ENCODE measurements around the gene TMEM204. TPM values are rescaled to one million over a fixed set of nuclear protein-coding genes. Genes with fewer than 3 reads are reported as not detected.

The TMEM204 gene
- total RNA-seq, 1 experiment from 2014 or later = not detected

DNA sequence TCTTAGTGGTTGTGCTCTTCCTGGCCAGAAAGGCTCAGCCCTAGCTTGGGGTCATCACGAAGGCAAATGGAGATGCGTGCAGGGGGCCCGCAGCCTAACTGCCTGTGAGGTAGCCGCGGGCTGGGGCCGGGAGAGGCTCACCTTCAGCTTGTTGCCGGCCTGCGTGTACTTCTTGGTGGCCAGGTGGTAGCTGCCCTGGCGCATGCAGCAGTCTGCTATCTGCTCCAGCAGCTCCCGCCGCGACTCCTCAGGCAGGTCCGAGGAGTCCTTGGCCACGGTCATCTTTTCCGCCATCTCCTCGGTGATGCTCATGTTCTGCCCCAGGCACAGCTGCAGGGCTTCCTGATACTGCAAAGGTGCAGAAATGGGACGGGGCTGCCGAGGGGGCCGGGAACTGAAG, 13.0 kb upstream of the TMEM204 start:
- DNase-seq (ENCODE audit: low spot score) = no peak

DNA sequence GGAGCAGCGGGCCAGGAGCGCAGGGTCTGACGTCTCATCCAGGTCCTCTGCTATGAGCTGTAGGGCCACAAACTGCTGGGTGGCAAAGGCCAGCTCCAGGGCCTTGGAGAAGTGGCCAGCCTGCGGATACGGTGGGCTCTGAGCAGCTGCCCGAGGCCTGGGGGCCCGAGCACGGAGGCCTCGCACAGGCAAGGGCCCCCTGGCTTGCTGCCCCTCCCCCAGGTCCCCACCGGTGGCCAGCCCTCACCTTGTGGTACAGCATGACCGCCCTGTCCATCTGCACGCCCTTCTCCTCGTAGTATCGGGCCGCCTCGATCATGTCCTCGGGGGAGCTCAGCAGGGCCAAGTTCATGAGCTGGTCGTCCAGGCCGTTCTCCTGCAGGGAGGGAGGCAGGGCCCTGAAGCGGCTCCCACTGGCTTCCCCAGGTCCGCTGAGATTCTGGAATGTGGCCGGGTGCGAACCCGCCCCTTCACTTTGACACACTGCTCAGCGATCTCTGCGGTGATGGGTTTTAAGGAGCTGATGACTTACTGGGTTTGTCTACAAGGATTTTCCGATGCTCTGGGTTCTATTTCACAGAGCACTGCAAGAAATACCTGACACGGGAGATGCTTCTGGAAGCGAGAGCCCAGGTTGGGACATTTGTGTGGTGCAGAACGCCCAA, 9.8 kb upstream of the TMEM204 start:
- DNase-seq (ENCODE audit: low spot score) = no peak

DNA sequence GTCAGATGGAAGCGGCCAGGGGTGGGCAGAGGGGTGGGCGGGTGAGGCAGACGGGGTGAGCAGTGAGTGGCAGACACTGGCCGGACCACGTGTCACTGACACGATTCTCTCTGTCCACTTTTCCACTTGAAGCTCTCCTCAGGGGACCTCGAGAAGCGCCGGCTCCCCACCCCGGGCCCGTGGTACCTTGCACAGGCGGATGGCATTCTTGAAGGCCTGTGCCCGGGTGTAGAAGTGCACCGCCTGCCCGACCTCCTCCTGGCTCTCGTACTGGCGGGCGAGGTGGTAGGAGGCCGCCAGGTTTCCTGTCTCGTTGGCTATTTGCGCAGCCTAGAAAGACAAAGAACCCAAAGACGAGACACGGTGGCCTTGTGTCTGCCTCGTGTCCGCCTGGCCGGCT, 9.1 kb upstream of the TMEM204 start:
- DNase-seq (ENCODE audit: low spot score) = no peak

DNA sequence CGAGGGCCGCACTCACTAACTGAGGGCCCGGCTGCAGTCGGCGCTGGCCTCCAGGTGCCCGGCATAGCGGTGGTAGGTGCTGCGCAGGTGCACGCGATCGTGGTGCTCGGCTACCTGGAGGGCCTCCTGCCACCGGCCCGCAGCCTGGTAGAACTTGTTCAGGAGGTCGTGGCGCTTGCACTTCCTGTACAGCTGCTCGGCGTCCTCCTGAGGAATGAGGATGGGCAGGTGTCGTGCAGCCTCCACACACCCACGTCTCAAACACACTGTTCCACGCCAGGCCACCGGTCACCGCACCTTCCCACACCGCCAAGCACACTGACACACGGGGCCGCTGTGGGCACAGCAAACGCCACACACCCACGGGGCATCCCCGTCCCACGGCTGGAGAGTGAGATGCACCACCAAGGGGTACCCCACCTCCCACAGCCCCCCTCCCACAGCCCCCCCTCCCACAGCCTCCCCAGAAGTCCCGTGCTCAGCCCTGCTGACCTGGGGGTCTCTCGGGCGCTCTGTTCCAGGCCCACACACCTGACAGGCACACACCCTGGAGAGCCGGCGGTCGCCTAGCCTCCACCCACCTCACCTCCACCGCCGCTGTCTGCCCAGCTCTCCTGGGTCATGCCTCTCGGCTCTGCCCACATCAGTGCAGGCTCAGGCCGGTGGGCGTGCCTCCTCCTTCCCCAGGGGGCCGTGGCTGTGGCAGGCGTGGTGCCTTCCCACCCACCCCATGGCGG, 7.4 kb upstream of the TMEM204 start:
- no peak for DNase-seq (ENCODE audit: low spot score)

DNA sequence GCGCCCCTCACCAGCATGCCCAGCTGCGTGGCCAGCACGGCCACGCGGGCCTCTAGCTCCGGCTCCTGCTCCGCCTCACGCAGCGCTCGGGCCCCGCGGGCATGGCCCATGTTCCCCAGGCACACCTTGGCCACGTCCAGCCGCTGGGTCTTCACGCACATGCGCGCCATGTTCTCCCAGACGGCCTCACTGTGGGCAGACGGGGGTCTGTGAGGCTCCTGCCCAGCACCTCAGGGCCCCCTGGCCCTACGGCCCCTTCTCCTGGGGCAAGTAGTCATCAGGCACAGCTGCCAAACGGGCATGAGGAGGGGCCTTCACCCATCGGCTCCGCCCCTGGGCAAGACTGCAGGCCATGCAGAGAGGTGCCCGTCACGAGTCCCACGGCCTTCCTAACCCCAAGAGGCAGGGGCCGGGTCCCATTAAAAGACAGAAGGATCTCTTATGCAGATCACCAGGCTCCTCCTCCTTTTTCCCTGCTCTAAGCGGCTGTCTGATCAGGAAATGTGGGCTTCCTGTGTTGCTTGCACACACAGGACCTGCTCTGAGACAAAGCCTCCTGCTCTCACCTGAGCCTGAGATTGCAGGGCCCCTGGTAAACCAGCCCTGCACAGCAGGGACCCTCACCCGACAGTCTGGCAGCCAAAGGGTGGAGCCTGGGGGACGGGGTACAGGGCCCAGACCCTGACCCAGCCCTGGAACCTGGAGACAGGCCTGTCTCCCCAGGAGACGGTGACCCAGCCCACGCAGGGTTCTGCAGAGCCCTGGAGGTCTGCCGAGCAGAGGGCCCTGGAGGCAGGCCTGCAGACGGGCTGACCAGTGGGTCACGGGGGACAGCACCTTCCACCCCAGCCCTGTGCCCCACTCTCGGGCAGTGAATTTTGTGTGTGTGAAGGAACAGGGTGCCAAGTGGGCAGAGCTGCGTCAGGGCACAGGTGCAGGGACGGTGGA, 6.6 kb upstream of the TMEM204 start:
- no peak for DNase-seq (ENCODE audit: low spot score)

DNA sequence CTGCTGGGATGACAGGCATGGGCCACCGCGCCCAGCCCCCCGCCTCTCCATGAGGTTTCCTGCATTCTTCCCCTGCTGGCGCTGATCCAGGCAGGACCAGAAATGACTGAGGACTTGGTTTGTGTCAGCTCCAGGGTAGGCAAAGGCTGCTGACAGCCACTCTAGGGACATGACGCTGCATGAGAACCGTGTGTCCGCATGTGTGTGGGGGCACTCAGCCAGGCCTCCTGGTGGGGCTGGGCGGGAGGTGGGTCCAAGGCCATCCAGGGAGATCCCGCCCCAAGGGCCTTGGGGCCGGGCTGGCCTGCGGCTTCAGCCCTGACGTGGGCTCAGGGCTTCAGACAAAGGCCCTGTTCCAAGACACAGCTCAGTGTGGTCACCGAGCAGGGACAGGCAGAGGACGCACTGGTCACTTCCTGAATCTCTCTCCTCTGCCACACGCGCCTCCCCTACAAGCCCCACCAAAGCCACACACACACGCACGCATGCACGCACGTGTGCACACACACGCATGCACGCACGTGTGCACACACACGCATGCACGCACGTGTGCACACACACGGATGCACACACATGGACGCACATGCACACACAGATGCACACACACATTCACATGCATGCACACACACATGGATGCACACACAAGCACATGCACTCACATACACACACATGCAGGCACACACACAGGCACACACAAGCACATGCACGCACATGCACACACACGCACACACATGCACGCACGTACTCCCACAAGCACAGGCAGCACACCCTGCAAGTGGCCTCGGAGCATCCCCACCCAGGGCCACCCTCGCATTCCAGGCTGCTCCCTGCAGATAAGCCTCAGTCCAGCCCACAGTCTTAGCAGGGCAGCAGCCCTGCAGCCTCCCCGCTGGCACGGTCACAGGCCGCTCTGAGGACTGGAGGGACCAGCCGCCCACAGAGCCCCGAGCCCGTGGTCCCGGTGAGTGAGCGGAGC, 5.3 kb upstream of the TMEM204 start:
- no peak for DNase-seq (ENCODE audit: low spot score)

DNA sequence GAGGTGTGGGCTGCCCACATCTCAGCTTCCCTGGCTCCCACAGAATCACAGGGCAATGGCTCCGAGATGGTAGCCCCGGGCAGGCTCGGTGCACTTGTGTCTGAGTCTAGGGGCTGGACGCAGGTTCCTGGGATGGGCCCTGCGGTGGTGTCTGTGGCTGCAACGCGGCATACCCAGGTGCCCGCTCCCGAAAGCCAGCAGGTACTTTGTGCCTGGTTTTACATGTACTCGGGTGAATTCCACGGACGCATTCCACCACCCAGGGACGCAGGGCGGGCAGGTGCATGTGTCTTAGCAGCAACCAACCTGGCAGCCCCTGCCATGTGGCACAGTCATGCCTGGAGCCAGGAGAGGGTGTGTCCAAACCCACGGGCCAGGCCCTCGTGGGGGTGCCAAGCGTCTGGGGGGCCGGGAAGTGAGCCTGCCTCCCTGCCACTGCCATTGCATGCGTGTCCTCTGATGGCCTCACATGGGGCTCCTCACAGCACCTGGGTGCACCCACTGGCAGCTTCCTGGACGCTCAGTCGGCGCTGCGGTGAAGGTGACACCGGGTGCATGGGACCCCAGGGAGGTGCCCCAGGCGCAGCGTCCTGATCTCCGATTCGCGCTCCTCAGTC, 4.4 kb upstream of the TMEM204 start:
- DNase-seq (ENCODE audit: low spot score) = no peak

DNA sequence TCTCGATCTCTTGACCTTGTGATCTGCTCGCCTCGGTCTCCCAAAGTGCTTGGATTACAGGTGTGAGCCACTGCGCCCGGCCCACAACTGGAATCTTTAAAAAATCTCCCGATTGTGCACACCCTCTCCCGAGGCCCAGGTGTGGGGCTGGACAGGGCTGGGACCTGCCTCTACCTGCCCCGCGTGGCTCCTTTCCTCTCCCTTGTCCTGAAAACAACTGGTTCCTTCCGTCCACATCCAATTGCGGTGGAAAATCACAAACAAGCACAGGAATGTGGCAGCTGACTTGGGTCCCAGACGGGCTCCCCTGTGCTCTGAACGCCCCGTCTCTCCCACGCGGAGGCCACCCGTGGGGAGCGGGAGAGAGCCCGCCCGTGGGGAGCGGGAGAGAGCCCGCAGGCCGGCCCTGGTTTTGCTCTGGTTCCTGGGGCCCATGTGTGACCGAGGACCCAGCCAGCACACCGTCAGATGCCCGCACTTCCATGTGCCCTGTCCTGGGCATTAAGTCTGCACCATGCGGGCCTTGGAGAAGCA, 3.0 kb upstream of the TMEM204 start:
- no peak for DNase-seq (ENCODE audit: low spot score)

DNA sequence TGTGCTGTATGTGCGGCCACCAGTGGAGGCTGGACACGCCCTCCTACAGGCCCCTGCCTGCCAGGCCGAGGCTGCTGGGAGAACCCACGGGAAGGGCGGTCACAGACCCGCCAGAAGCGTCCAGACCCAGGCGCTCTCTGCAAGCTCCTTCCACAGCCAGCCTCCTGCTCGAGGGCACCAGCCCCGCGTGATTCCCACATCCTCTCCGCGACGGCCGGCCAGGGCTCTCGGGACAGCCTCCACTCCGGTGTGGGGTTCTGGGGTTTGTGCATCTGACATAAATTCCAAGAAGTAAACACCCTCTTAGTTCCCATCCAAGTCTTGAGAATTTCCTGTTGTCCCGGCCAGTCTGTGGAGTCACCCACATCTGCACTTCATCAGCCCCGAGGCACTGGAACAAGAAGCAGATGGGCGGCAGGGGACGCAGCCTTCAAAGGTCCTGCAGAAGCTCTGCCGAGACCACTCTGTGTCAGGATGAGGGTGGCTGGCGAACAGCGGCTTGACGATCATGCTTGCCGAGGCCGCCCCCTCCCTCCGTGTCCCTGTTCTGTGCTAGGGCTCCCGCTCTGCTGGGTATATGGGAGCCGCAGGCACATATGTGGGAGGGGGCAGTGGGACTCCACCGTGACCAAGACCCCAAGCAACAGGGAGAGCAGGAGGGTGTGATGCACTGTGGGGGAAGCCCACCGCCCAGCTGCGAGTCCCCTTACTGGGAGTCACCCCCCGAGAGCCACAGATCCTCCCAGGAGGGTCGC, 2.4 kb upstream of the TMEM204 start:
- no peak for DNase-seq (ENCODE audit: low spot score)

DNA sequence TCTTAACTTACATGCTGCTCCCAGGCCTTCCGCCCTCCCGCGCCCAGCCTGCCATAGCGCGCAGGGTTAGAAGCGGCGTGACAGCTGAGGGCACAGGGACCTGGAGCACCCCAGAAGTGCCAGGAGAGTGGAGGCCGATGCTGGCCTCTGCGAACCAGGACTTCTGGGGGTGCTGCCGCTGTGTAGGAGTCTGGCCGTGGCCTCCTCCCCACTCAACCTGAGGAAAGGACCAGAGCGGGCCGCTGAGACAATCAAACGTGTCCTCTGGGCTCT, 1.9 kb upstream of the TMEM204 start:
- no peak for DNase-seq (ENCODE audit: low spot score)

DNA sequence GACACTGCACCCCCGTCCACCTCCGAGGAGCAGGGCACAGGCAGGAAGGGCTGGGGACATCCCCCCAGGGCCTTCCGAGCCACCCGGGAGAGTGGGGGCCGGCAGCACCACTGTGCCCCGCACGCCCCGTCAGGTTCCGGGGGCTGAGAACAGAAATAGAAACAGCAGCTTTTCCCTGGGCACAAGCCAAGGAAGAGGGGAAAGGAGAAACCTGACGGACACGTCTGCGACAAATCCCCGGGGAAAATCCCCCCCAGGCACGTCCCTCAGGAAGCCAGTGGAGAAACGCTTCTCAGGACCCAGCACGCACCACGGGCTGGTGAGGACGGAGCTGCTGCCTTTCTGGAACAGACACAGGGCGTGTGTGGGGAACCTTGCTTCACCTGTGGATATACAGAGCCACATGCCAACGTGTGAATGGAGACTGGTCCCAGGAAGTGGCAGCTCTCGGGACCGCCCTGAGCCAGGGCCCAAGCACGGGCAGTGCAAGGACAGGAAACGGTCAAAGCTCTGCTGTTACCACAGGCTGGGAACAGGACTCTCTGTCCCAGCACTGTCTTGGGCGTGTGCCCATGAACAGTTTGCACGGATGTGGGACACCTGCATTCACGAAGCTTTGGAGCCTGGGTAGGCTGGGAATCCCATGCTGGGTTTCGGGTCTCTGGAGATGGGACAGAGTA, 1.2 kb upstream of the TMEM204 start:
- no peak for DNase-seq (ENCODE audit: low spot score)

DNA sequence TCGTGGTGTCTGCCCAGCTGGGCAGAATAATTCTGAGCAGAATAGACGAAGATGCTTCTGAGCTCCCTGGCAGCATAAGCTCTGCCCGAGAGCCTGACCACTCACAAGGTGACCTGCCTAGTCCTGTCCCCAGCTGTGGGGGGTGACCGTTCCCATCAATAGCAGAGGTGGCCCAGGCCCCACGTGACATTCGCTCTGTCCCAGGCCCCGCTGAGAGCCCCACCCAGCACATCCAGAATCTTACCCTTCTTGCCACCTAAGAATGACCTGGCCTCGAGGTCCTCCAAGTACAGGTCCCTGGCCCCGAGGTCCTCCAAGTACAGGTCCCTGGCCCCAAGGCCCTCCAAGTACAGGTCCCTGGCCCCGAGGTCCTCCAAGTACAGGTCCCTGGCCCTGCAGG, 695 bp upstream of the TMEM204 start:
- no peak for DNase-seq (ENCODE audit: low spot score)

DNA sequence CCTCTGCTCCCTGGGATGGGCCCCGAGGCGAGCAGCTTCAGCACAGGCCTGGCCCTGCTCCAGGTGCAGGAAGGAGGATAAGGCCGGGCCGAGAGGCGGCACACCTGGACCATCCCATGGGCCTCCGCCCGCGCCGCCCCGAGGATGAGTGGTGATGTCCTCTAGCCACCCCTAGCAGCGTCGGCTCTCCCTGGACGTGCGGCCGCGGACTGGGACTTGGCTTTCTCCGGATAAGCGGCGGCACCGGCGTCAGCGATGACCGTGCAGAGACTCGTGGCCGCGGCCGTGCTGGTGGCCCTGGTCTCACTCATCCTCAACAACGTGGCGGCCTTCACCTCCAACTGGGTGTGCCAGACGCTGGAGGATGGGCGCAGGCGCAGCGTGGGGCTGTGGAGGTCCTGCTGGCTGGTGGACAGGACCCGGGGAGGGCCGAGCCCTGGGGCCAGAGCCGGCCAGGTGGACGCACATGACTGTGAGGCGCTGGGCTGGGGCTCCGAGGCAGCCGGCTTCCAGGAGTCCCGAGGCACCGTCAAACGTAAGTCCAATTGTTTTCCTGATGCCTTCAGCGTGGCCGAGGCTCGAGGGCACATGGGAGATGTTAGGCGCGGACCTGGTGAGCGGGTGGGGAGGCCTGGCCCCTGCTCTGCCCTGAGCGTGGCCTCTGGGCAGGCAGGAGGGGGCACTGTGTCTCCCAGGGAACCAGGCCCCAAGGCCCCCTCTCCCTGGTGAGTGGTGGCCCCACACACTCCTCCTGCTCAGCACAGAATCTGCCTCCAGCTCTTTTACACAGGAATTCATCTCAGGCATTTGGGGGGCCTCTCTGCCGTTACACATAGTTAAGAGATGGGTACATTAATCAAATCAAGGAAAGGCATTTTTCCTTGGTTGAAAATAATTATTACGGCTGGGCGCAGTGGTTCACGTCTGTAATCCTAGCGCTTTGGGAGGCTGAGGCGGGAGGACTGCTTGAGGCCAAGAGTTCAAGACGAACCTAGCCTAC, 855 bp downstream of the TMEM204 start:
- DNase-seq (ENCODE audit: low spot score) = no peak

DNA sequence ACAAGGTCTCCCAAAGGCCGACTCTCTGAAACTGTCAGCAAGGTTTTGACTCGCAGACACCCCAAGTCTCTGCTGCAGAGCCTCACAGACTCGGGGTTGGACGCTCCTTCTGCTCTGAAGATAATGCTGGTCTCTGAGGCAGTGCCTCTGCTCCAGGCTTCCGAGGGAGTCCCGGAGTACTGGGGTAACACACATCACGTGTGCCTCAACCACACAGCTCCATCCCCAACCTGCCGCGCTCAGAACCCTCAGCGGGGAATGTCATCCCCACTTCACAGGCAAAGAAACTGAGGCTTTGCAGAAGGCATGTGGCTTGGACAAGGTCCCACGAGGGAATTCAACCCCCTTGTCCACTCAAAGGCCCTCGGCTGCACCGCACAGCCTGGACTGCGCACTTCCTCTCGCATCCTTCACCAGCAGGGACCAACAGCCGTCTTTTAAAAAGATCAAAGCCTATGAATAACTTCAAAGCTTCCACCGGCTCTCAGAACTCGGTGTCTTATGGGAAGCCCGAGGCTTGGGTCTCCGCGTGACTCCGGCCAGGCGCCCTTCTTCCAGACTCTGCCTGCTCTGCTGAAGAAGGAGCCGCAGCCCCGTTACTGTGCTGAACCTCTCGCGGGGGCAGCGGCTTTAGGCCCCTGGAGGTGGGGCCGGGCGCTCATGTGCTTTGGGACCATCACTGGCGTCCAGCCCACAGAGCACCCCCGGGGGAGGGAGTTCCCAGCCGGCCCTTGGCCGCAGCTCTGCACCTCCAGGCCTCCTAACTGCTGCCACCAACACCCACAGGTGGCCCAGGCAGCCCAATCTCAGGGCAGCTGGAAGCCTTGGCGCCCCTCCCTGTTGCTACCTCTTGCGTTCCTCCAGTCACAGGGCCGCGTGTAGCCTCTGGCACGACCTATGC, 2.2 kb downstream of the TMEM204 start:
- no peak for DNase-seq (ENCODE audit: low spot score)

DNA sequence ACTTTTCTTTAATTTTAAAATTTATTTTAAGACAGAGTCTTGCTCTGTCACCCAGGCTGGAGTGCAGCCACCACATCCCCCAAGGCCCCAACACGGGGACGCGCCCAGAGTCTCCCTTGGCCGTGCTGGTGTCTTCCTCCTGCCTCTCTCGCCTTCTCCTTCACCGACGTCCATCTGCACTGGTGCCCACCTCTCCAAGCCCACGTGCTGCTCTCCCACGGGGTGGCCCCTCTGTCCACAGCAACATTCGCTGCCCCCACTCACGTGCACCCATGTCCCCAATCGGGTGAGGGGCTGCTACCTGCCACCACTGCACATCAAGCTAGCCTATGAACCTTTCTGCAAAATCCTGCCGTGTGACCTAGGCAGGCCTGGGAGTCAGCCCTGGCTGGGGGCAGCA, 3.1 kb downstream of the TMEM204 start:
- no peak for DNase-seq (ENCODE audit: low spot score)

DNA sequence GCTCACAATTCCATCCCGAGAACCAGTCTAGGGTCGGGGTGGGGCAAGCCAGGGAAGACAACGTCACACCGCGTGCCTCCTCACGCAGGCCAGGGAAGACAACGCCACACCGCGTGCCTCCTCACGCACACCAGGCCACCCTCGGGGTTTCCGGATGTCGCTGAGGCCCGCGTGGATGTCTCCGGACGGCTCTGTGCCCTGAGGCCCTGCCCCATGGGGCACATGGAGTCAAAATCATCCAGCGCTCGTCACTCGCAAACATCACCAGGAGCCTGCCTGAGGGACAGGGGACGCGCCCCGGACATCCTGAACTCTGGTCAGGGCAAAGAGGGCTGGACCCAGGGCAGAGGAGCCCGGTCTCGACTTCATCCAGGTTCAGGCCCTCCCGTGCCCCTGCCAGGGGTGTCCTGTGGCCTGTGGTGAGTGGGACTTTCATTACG, 3.7 kb downstream of the TMEM204 start:
- DNase-seq (ENCODE audit: low spot score) = no peak

DNA sequence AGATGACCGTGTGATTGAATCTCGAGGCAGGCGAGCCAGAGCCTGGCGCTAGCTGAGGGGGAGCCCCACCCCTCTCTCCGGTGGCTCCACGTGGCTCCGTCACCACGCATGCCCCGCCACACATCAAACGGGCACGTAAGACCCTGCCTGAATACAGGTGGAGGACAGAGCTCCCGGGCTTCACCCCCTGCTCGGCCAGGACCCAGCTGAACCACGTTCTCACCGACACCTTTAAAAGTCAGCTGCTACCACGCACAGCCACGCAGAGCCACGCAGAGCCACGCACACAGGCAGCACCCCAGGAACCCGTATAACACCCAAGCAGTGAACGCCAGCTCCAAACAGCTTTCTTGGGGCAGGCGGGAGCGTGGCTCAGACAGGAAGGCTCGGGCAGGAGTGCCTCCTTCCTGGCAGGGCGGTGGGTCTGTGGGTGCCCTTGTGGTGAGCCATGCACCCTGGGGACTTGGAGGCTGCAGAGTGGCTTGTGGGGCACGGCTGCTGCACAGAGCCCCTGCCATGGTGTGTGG, 4.4 kb downstream of the TMEM204 start:
- no peak for DNase-seq (ENCODE audit: low spot score)
